Uterus (tissue), 4 donors: ENCODE measurements around the gene RAB10. TPM values are rescaled to one million over a fixed set of nuclear protein-coding genes. Genes with fewer than 3 reads are reported as not detected.
"Not testable (repeated sequence)": the region's sequence is repeated elsewhere in the genome, so short reads cannot be mapped to it uniquely, and the experiment has no call there.

Experiments used
- DNase-seq, 2 donors: peaks; one replicate each; pipeline ENCODE4 v3.0.0-alpha.2; 2019 to 2020
- H3K27ac ChIP-seq, 2 donors: fragments of 200-600 bp; sonication (generic); 1 replicate in 1 of 2; 2 replicates in 1 of 2; pipeline ENCODE4 v1.5.1; 2016 to 2018
- H3K27me3 ChIP-seq, 2 donors: fragments of 200-600 bp; sonication (generic); one replicate each; pipeline ENCODE4 v1.5.1; 2018 to 2019; ENCODE audit warnings: control low read depth in 1 of 2
- H3K36me3 ChIP-seq, 2 donors: fragments of 200-600 bp; sonication (generic); one replicate each; pipeline ENCODE4 v1.5.1; 2019; ENCODE audit warnings: control low read depth in 1 of 2
- H3K4me1 ChIP-seq, 2 donors: fragments of 200-600 bp; sonication (generic); one replicate each; pipeline ENCODE4 v1.5.1; 2018 to 2019; ENCODE audit warnings: control low read depth in 1 of 2
- H3K4me3 ChIP-seq, 2 donors: fragments of 200-600 bp; sonication (generic); 1 replicate in 1 of 2; 2 replicates in 1 of 2; pipeline ENCODE4 v1.5.1; 2018 to 2019; ENCODE audit warnings: mild to moderate bottlenecking in 1 of 2
- H3K9me3 ChIP-seq, 2 donors: fragments of 200-600 bp; sonication (generic); one replicate each; pipeline ENCODE4 v1.5.1; 2019; ENCODE audit warnings: control low read depth in 1 of 2
- POLR2A ChIP-seq, 2 donors: fragments of 450-650 bp; IDR thresholded peaks; one replicate each; pipeline ENCODE4 v1.6.1; 2016; ENCODE audit warnings: antibody characterized with exemption in 2 of 2, mild to moderate bottlenecking in 1 of 2, moderate library complexity in 1 of 2
- intact Hi-C: fragments of 100-400 bp; cut with DNase I; formaldehyde crosslinking; loops from one replicate; pipeline ENCODE4 v1.15.1; 2023; ENCODE audit warnings: low total_unique reads
- total RNA-seq, 4 donors: library from RNA; depleted of rRNA in 3 of 4; stranded (reverse); fragments of >200 nt in 3 of 4; gene quantifications; one replicate each; pipeline versions ENCODE4 v1.1.0 to v1.2.4, GENCODE V29; 2014 to 2023
- TF ChIP-seq, protein P1 (sequence below), 4 experiments: fragments of 200-600 bp in 2 of 4; fragments of 450-650 bp in 2 of 4; sonication (generic) in 2 of 4; IDR thresholded peaks; one replicate each; pipeline ENCODE4 v1.5.1; 2016 to 2019; ENCODE audit warnings: antibody characterized with exemption in 4 of 4, mild to moderate bottlenecking in 2 of 4, moderate library complexity in 1 of 4
- donor health status: DM: yes; HTN: yes; CAD: no.

The RAB10 gene
- total RNA-seq, 4 donors from 2014 or later: 45.9 to 219 (median 97.1) TPM

DNA sequence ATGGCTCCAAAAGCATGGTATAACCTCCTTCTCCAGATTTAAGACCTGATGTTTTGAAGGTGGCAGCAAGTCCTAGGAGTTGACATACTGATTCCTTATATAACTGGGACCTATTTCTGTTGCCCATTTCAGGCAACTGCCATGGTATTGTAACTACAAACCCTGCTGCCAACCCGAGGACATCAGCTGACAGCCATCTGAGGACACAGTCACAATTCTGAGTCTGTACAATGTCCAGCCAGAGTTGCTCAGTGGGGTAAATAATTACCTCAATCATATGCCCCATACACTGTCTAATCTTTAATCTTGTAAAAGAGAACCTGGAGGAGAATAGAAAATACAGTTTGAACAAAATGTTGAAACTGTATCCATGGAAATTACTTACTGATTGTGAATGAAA is 130.3 kb downstream of the RAB10 start:
- Histone ChIP-seq H3K4me1 (no peaks in the 10 kb centered on the region), H3K27me3 (no peaks in the 10 kb centered on the region), H3K27ac (no peak overlapping the region), H3K4me3 (no peak overlapping the region), H3K36me3 (no peaks in the 10 kb centered on the region), H3K9me3 (no peaks in the 10 kb centered on the region)
- intact Hi-C loops: no loop called here
- DNase-seq: no peak
- TF ChIP-seq, protein P1, sequence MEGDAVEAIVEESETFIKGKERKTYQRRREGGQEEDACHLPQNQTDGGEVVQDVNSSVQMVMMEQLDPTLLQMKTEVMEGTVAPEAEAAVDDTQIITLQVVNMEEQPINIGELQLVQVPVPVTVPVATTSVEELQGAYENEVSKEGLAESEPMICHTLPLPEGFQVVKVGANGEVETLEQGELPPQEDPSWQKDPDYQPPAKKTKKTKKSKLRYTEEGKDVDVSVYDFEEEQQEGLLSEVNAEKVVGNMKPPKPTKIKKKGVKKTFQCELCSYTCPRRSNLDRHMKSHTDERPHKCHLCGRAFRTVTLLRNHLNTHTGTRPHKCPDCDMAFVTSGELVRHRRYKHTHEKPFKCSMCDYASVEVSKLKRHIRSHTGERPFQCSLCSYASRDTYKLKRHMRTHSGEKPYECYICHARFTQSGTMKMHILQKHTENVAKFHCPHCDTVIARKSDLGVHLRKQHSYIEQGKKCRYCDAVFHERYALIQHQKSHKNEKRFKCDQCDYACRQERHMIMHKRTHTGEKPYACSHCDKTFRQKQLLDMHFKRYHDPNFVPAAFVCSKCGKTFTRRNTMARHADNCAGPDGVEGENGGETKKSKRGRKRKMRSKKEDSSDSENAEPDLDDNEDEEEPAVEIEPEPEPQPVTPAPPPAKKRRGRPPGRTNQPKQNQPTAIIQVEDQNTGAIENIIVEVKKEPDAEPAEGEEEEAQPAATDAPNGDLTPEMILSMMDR (IDR thresholded peaks at IDR 0.05): no peak
- no peak for TF ChIP-seq POLR2A (IDR thresholded peaks at IDR 0.05)

DNA sequence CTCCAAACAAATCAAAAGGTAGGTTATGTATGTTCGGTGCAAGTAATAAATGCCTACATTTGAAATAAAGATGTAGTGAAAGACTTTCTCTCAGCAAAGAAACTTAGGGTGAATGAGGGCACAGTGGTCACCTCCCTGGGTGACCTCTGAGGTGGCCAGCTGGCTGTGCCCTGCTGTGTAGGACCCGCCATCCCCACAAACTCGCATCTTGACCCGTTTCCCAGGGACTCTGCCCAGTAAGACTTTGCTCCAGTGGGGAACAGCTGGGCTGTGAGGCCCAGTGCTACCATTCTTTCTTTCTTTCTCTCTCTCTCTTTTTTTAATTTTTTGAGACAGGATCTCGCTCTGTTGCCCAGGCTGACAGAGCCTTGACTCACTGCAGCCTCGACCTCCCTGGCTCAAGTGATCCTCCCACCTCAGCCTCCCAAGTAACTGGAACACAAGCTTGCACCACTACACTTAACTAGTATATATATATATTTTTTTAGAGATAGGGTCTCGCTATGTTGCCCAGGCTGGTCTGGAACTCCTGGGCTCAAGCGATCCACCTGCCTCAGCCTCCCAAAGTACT is 130.8 kb downstream of the RAB10 start:
- H3K36me3 ChIP-seq: no peaks in the 10 kb centered on the region
- no peak for DNase-seq
- H3K9me3 ChIP-seq: no peaks in the 10 kb centered on the region
- intact Hi-C loops: no loop called here
- no peak overlapping the region for H3K27ac ChIP-seq
- H3K27me3 ChIP-seq: no peaks in the 10 kb centered on the region
- no peak for TF ChIP-seq POLR2A (IDR thresholded peaks at IDR 0.05)
- TF ChIP-seq, protein P1 (IDR thresholded peaks at IDR 0.05): no peak
- no peak overlapping the region for H3K4me3 ChIP-seq
- H3K4me1 ChIP-seq: no peaks in the 10 kb centered on the region

DNA sequence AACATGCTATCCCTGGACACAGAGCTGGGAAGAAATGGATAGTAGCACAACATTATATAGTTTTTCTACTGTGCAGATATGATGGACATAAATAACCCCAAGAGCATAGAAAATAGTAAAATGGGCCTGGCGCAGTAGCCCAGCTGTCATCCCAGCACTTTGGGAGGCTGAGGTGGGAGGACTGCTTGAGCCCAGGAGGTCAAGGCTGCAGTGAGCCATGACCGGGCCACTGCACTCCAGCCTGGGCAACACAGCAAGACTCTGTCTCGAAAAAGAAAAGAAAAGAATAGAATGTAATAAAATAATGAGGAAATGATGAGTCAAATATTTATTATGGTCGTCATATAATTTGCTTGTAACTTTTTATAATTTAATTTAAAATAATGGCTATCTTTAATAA is 131.5 kb downstream of the RAB10 start:
- intact Hi-C loops: no loop called here
- DNase-seq: no peak
- H3K4me1 ChIP-seq: no peaks in the 10 kb centered on the region
- H3K36me3 ChIP-seq: no peaks in the 10 kb centered on the region
- TF ChIP-seq, protein P1 (IDR thresholded peaks at IDR 0.05): no peak
- no peak for TF ChIP-seq POLR2A (IDR thresholded peaks at IDR 0.05)
- H3K4me3 ChIP-seq: no peak overlapping the region
- H3K9me3 ChIP-seq: no peaks in the 10 kb centered on the region
- H3K27ac ChIP-seq: no peak overlapping the region
- H3K27me3 ChIP-seq: no peaks in the 10 kb centered on the region

DNA sequence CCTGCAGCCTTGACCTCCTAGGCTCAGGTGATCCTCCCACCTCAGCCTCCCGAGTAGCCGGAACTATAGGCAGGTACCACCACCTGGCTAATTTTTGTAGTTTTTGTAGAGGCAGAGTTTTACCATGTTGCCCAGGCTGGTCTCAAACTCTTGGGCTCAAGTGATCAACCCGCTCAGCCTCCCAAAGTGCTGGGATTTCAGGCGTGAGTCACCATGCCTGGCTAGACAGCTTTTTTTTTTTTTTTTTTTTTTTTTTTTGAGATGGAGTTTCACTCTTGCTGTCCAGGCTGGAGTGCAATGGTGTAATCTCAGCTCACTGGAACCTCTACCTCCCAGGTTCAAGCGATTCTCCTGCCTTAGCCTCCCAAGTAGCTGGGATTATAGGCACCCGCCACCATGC is 132.7 kb downstream of the RAB10 start:
- H3K4me3 ChIP-seq, intact Hi-C loops, H3K36me3 ChIP-seq, H3K9me3 ChIP-seq, H3K27ac ChIP-seq, H3K27me3 ChIP-seq, DNase-seq, H3K4me1 ChIP-seq: not testable (repeated sequence)

DNA sequence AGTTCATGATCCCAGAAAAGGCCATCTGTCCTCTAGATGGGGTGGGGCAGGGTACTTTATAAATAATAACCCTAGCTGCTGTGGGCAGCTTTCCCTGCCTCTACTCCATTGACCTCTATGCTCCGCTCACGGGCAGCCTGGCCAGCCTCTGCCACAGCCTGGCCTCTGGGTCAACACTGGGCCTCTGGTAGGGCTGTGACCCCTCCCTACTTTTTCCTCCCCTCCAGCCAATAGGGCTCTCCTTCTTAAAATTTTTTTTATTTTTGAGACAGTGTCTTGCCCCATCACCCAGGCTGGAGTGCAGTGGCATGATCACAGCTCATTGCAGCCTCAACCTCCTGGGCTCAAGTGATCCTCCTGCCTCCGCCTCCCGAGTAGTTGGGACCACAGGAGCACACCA is 134.9 kb downstream of the RAB10 start:
- TF ChIP-seq, protein P1 (IDR thresholded peaks at IDR 0.05): no peak
- no peak for TF ChIP-seq POLR2A (IDR thresholded peaks at IDR 0.05)
- Histone ChIP-seq H3K4me3 (no peak overlapping the region), H3K36me3 (no peaks in the 10 kb centered on the region), H3K9me3 (no peaks in the 10 kb centered on the region), H3K4me1 (peaks cover 0 to 8% of the 10 kb centered on the region in 2 donors), H3K27ac (no peak overlapping the region), H3K27me3 (peaks cover 6 to 12% of the 10 kb centered on the region in 2 donors)
- intact Hi-C loops: no loop called here
- no peak for DNase-seq

DNA sequence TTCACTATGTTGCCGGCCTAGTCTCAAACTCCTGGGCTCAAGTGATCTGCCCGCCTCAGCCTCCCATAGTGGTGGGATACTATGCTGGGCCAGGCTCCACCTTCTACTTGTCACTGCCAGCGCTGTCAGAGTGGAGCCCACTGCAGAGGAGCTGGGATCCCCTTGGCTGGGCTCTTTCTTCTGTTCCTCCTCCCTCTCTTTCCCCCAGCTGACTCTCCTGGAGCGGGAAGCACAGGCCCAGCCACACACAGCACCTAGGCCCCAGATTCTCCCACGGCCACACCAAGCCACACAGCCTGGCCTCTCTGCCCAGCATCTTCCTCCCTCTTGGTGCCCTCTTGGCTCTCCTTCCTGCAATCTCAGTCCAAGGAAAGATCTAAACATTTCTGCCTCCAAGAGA is 135.3 kb downstream of the RAB10 start:
- peaks cover 0 to 11% of the 10 kb centered on the region in 2 donors for H3K4me1 ChIP-seq

More for the DNA sequence above, 135.3 kb downstream of the RAB10 start:
- DNase-seq: no peak
- TF ChIP-seq, protein P1 (IDR thresholded peaks at IDR 0.05): no peak
- no peak for TF ChIP-seq POLR2A (IDR thresholded peaks at IDR 0.05)
- peaks cover 10 to 17% of the 10 kb centered on the region in 2 donors for H3K27me3 ChIP-seq
- no peaks in the 10 kb centered on the region for H3K36me3 ChIP-seq
- H3K4me3 ChIP-seq: no peak overlapping the region
- H3K9me3 ChIP-seq: no peaks in the 10 kb centered on the region
- intact Hi-C loops: no loop called here
- no peak overlapping the region for H3K27ac ChIP-seq
